Cardiac fibroblast (primary cell): ENCODE measurements around the gene KRTAP5-4.
"Not testable (repeated sequence)": the region's sequence is repeated elsewhere in the genome, so short reads cannot be mapped to it uniquely, and the experiment has no call there.

Experiments used
- DNase-seq, 2 donors: peaks; one replicate each; pipeline versions ENCODE4 v3.0.0 to v3.0.0-alpha.2; 2010; ENCODE audit warnings: low read depth in 2 of 2
- H3K4me3 ChIP-seq, 2 donors: replicated peaks in 1 of 2; 1 replicate in 1 of 2; 2 replicates in 1 of 2; pipeline ENCODE4 v1.5.1; 2011; ENCODE audit warnings: low read depth in 2 of 2, low read length in 2 of 2, mild to moderate bottlenecking in 2 of 2, moderate library complexity in 1 of 2
- TF ChIP-seq, protein P1 (sequence below): IDR thresholded peaks from one replicate; pipeline ENCODE4 v1.5.1; 2011; ENCODE audit warnings: low read depth, mild to moderate bottlenecking, low read length, inconsistent platforms

KRTAP5-4 gene

DNA sequence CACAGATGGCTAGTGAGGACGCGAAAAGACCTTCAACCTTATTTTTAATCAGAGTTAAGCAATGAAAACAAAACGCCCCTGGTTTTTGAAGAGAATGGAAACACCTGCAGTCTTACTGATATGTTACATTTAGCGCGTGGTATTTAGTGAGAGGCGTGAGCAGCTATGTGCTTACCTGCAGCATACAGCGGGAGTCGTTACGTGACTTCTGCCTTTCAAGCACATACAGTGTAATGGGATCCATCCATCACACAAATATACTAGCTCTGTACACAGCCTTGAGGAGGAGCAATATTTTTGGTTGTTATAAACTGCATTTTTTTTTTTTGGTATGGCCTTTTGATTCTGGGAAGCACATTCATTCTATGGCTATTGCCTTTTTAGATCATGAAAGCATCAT is 29.3 kb downstream of the KRTAP5-4 start:
- no peak overlapping the region for H3K4me3 ChIP-seq
- TF ChIP-seq, protein P1, sequence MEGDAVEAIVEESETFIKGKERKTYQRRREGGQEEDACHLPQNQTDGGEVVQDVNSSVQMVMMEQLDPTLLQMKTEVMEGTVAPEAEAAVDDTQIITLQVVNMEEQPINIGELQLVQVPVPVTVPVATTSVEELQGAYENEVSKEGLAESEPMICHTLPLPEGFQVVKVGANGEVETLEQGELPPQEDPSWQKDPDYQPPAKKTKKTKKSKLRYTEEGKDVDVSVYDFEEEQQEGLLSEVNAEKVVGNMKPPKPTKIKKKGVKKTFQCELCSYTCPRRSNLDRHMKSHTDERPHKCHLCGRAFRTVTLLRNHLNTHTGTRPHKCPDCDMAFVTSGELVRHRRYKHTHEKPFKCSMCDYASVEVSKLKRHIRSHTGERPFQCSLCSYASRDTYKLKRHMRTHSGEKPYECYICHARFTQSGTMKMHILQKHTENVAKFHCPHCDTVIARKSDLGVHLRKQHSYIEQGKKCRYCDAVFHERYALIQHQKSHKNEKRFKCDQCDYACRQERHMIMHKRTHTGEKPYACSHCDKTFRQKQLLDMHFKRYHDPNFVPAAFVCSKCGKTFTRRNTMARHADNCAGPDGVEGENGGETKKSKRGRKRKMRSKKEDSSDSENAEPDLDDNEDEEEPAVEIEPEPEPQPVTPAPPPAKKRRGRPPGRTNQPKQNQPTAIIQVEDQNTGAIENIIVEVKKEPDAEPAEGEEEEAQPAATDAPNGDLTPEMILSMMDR = no peak
- DNase-seq = no peak

DNA sequence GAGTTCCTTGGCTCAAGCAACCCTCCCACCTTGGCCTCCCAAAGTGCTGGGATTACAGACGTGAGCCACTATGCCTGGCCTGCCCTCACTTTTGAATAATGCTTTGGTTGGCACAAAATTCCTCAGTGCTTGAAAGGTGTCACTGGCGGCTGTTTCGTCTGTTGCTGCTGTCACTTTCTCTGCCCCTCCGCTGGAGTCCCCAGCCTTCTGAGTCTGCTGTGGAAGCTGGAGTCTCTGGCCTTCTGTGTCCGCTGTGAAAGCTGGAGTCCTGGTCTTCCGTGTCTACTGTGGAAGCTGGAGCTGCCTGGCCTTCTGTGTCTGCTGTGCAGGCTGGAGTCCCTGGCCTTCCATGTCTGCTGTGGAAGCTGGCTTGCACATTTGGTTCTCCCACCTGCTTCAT is 31.9 kb downstream of the KRTAP5-4 start:
- TF ChIP-seq, protein P1 = no peak
- no peak overlapping the region for H3K4me3 ChIP-seq
- DNase-seq = no peak

DNA sequence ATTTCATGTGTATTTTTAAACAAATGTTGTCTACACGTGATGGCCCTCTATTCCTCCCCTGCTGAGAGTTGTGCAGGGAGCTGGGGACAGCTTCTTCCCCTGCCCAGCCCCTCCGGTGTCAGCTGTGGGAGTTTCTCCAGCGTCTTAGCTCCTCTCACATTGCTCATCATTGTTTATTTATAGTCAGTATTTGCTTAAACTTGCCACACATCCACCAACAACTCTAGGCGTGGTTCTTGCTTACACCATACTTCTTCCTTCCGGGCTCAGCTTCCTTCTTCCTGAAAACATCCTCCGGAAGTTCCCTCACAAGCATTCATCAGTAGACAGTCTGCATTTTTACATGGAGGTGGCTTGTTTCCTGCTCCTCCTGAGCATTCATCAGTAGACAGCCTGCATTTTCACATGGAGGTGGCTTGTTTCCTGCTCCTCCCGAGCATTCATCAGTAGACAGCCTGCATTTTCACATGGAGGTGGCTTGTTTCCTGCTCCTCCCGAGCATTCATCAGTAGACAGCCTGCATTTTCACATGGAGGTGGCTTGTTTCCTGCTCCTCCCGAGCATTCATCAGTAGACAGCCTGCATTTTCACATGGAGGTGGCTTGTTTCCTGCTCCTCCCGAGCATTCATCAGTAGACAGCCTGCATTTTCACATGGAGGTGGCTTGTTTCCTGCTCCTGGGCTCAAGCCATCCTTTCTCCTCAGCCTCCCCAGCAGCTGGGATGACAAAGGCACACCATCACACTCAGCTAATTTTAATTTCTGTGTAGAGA is 32.6 kb downstream of the KRTAP5-4 start:
- not testable (repeated sequence) for H3K4me3 ChIP-seq
- DNase-seq = peak in 1 of 2 donors; percentile 41

DNA sequence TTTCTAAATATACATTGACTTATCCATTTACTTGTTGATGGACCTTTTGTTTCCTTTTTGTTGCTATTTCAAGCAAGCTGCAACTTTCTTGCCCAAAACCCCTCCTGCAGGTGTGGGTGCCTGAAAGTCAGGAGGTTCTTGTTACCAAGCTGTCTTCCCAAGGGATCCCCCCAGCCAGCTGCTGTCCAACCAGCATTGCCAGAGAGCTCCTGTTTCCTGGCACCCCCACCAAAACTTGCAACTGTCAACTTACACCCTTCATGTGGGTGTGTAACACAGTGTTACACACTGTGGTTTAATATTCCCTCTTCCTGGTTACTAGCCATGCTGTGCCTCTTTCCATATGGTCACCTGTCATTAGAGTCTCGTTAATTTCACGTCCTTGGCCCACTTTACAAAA is 35.2 kb downstream of the KRTAP5-4 start:
- TF ChIP-seq, protein P1 = no peak
- no peak for DNase-seq
- H3K4me3 ChIP-seq = no peak overlapping the region

DNA sequence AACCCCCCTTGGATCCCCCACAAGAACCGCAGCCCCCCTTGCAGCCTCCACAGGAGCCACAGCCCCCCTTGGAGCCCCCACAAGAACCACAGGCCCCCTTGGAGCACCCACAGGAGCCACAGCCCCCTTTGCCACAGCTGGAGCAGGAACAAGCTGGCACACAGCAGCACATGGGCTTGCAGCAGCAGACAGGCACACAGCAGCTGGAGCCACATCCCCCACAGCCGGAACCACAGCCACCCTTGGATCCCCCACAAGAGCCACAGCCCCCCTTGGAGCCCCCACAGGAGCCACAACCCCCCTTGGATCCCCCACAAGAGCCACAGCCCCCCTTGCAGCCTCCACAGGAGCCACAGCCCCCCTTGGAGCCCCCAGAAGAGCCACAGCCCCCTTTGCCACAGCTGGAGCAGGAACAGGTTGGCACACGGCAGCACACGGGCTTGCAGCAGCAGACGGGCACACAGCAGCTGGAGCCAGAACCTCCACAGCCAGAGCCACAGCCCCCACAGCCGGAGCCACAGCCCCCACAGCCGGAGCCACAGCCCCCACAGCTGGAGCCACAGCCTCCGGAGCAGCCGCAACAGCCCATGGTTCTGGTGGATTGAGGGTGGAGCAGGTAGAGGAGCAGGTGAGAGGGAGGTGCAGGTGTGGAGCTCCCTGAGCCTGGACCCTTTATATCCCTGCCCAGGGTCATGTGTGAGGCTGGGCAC is 37.1 kb downstream of the KRTAP5-4 start, which contains the start of gene KRTAP5-1:
KRTAP5-1 (minus strand) TSS at position 623 of the 710 bp plus-strand sequence; CDS start at position 589, 34 bp downstream.
- not testable (repeated sequence) for H3K4me3 ChIP-seq, DNase-seq

DNA sequence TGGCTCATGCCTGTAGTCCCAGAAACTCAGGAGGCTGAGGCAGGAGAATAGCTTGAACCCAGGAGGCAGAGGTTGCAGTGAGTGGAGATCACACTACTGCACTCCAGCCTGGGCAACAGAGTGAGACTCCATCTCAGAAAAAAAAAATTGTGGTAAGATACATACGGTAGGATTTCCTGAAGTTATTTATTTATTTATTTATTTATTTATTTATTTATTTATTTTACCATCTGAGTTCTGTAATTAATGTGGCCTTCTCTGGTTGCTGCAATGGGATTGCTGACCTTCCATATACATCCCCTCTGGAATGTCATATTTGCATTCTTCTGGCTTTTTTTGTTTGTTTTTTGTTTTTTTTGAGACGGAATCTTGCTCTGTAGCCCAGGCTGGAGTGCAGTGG is 39.0 kb downstream of the KRTAP5-4 start:
- H3K4me3 ChIP-seq, DNase-seq: not testable (repeated sequence)

DNA sequence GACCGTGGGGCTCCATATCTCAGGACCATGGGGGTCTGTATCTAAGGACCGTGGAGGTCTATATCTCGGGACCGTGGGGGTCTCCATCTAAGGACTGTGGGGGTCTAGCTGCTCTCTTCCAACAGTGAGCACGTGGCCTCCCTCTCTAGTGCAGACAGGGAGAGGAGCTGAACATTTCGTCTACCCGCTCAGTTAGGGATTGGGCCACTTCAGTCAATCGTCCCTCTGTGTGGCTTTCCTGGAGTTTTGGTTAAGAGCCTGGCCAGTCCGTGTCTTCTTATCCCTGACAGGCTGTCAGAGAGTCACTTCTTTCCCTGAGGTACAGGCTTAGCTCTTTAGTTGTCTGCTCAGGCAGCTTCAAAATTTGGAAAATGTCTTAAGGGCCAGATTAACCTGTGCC is 40.0 kb downstream of the KRTAP5-4 start:
- TF ChIP-seq, protein P1 = no peak
- no peak for DNase-seq
- H3K4me3 ChIP-seq = no peak overlapping the region

DNA sequence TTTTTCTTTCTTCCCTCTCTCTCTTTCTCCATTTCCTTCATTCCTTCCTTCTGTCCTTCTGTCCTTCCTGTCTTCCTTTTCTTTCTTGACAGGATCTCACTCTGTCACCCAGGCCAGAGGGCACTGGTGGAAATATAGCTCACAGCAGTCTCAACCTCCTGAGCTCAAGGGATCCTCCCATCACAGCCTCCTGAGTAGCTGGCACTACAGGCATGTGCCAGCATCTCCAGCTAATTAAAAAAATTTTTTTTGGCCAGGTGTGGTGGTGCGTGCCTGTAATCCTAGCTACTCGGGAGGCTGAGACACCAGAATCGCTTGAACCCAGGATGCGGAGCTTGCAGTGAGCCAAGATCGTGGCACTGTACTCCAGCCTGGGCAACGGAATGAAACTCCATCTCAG is 45.1 kb downstream of the KRTAP5-4 start:
- TF ChIP-seq, protein P1 = no peak
- H3K4me3 ChIP-seq = no peak overlapping the region
- DNase-seq = no peak

DNA sequence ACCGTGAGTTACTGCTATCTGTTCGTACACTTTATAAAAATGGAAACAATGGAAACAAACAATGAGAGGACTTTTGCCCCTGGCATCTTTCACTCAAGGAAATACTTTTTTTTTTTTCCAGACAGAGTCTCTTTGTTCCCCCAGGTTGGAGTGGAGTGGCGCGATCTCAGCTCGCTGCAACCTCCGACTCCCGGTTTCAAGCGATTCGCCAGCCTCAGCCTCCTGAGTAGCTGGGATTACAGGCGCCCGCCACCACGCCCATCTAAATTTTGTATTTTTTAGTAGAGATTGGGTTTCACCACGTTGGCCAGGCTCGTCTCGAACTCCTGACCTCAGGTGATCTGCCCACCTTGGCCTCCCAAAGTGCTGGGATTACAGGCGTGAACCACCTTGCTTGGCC is 46.2 kb downstream of the KRTAP5-4 start:
- not testable (repeated sequence) for H3K4me3 ChIP-seq, DNase-seq
